ENCODE data around the gene WDR20.

Gene WDR20

GRCh38 chr14:102185360-102185759, 45.7 kb downstream of the WDR20 start:
- TF ChIP-seq ZNF384 (IDR thresholded peaks at IDR 0.05) (no peak), PKNOX1 (IDR thresholded peaks at IDR 0.05) (no peak), CTBP1 (IDR thresholded peaks at IDR 0.05; ENCODE audit: borderline replicate concordance) (no peak), FOXA1 (IDR thresholded peaks at IDR 0.05) (no peak), NFRKB (IDR thresholded peaks at IDR 0.05) (no peak), ELF4 (IDR thresholded peaks at IDR 0.05) (no peak), BHLHE40 (IDR thresholded peaks at IDR 0.05; ENCODE audit: borderline replicate concordance) (no peak), FOXK2 (IDR thresholded peaks at IDR 0.05) (no peak), FOXM1 (IDR thresholded peaks at IDR 0.05; ENCODE audit: borderline replicate concordance) (no peak), TARDBP (IDR thresholded peaks at IDR 0.05) (no peak), SP1 (IDR thresholded peaks at IDR 0.05) (no peak), L3MBTL2 (conservative IDR thresholded peaks at IDR 0.05) (no peak), LEF1 (IDR thresholded peaks at IDR 0.05; ENCODE audit: borderline replicate concordance) (no peak), ARNT (IDR thresholded peaks at IDR 0.05) (no peak), SUZ12 (IDR thresholded peaks at IDR 0.05) (no peak), HDGF (IDR thresholded peaks at IDR 0.05; ENCODE audit: borderline replicate concordance) (no peak)
- DNase-seq (ENCODE audit: extremely low spot score) = no peak
- POLR2A ChIA-PET = no interaction called here
- CTCF ChIA-PET = interaction anchor here (1.0 kb wide), 1 partner anchor 34 kb away, joined by 3 read pairs; no protein-coding TSS in a partner anchor

GRCh38 chr14:102187044-102187443, 47.3 kb downstream of the WDR20 start:
- DNase-seq (ENCODE audit: extremely low spot score) = no peak
- CTCF ChIA-PET = no interaction called here
- peak; percentile 41; the same call in 1 of the 2 replicates for TF ChIP-seq PKNOX1 (IDR thresholded peaks at IDR 0.05)
- no peak for TF ChIP-seq FOXM1 (IDR thresholded peaks at IDR 0.05; ENCODE audit: borderline replicate concordance)
- POLR2A ChIA-PET = interaction anchor here (1.0 kb wide), 1 partner anchor 10 kb away, joined by 3 read pairs; no protein-coding TSS in a partner anchor

GRCh38 chr14:102187568-102188001, 47.9 kb downstream of the WDR20 start:
- no peak for DNase-seq (ENCODE audit: extremely low spot score)
- TF ChIP-seq TARDBP (IDR thresholded peaks at IDR 0.05) (no peak), ARNT (IDR thresholded peaks at IDR 0.05) (no peak), SUZ12 (IDR thresholded peaks at IDR 0.05) (no peak), FOXM1 (IDR thresholded peaks at IDR 0.05; ENCODE audit: borderline replicate concordance) (no peak), L3MBTL2 (conservative IDR thresholded peaks at IDR 0.05) (no peak), FOXA1 (IDR thresholded peaks at IDR 0.05) (no peak), SP1 (IDR thresholded peaks at IDR 0.05) (no peak), HDGF (IDR thresholded peaks at IDR 0.05; ENCODE audit: borderline replicate concordance) (no peak), ZNF384 (IDR thresholded peaks at IDR 0.05) (no peak), ELF4 (IDR thresholded peaks at IDR 0.05) (no peak), FOXK2 (IDR thresholded peaks at IDR 0.05) (no peak), BHLHE40 (IDR thresholded peaks at IDR 0.05; ENCODE audit: borderline replicate concordance) (no peak), NFRKB (IDR thresholded peaks at IDR 0.05) (no peak), CTBP1 (IDR thresholded peaks at IDR 0.05; ENCODE audit: borderline replicate concordance) (no peak)
- ChIA-PET POLR2A (interaction anchor here (1.0 kb wide), 1 partner anchor 10 kb away, joined by 3 read pairs; no protein-coding TSS in a partner anchor), CTCF (interaction anchor here (0.5 kb wide), 1 partner anchor 226 kb away, joined by 3 read pairs; no protein-coding TSS in a partner anchor)

GRCh38 chr14:102188187-102188586, 48.5 kb downstream of the WDR20 start:
- CTCF ChIA-PET = no interaction called here
- no peak for DNase-seq (ENCODE audit: extremely low spot score)
- TF ChIP-seq NFRKB (IDR thresholded peaks at IDR 0.05) = no peak
- TF ChIP-seq SUZ12 (IDR thresholded peaks at IDR 0.05) = no peak
- no peak for TF ChIP-seq FOXA1 (IDR thresholded peaks at IDR 0.05)
- TF ChIP-seq SP1 (IDR thresholded peaks at IDR 0.05) = no peak
- TF ChIP-seq LEF1 (IDR thresholded peaks at IDR 0.05; ENCODE audit: borderline replicate concordance) = no peak
- no peak for TF ChIP-seq HDGF (IDR thresholded peaks at IDR 0.05; ENCODE audit: borderline replicate concordance)
- TF ChIP-seq FOXM1 (IDR thresholded peaks at IDR 0.05; ENCODE audit: borderline replicate concordance) = no peak
- TF ChIP-seq ARNT (IDR thresholded peaks at IDR 0.05) = no peak
- no peak for TF ChIP-seq BHLHE40 (IDR thresholded peaks at IDR 0.05; ENCODE audit: borderline replicate concordance)
- TF ChIP-seq ELF4 (IDR thresholded peaks at IDR 0.05) = no peak
- no peak for TF ChIP-seq FOXK2 (IDR thresholded peaks at IDR 0.05)
- TF ChIP-seq ZNF384 (IDR thresholded peaks at IDR 0.05) = no peak
- TF ChIP-seq CTBP1 (IDR thresholded peaks at IDR 0.05; ENCODE audit: borderline replicate concordance) = no peak
- TF ChIP-seq TARDBP (IDR thresholded peaks at IDR 0.05) = no peak
- TF ChIP-seq PKNOX1 (IDR thresholded peaks at IDR 0.05) = no peak
- no peak for TF ChIP-seq L3MBTL2 (conservative IDR thresholded peaks at IDR 0.05)
- POLR2A ChIA-PET = interaction anchor here (1.0 kb wide), 1 partner anchor 9 kb away, joined by 3 read pairs; no protein-coding TSS in a partner anchor

- no peak for DNase-seq (ENCODE audit: extremely low spot score)
- ChIA-PET POLR2A (no interaction called here), CTCF (no interaction called here)
- TF ChIP-seq TARDBP (IDR thresholded peaks at IDR 0.05) (no peak), ZNF384 (IDR thresholded peaks at IDR 0.05) (no peak), SP1 (IDR thresholded peaks at IDR 0.05) (no peak), ELF4 (IDR thresholded peaks at IDR 0.05) (no peak), ARNT (IDR thresholded peaks at IDR 0.05) (no peak), BHLHE40 (IDR thresholded peaks at IDR 0.05; ENCODE audit: borderline replicate concordance) (no peak), FOXM1 (IDR thresholded peaks at IDR 0.05; ENCODE audit: borderline replicate concordance) (no peak), FOXK2 (IDR thresholded peaks at IDR 0.05) (no peak), PKNOX1 (IDR thresholded peaks at IDR 0.05) (no peak), HDGF (IDR thresholded peaks at IDR 0.05; ENCODE audit: borderline replicate concordance) (no peak), CTBP1 (IDR thresholded peaks at IDR 0.05; ENCODE audit: borderline replicate concordance) (no peak), L3MBTL2 (conservative IDR thresholded peaks at IDR 0.05) (no peak)
These were observed 50.2 kb downstream of the WDR20 start for GRCh38 chr14:102189874-102190273.

Measured in HEK293T (cell line).